CD4-positive, alpha-beta T cell treated with Interleukin-4 for 4 hours (primary cell): ENCODE data around the gene RANBP3.
"Not testable (repeated sequence)": the region's sequence is repeated elsewhere in the genome, so short reads cannot be mapped to it uniquely, and the experiment has no call there.

Source experiments
- DNase-seq: peaks from one replicate; pipeline ENCODE4 v3.0.0-alpha.2; 2020

Gene RANBP3

GRCh38 chr19:5874496-5874895, 103.4 kb downstream of the RANBP3 start:
- not testable (repeated sequence) for DNase-seq

GRCh38 chr19:5873617-5874199, 104.2 kb downstream of the RANBP3 start:
- DNase-seq, result no peak

GRCh38 chr19:5870986-5871394, 107.0 kb downstream of the RANBP3 start:
- no peak for DNase-seq

- DNase-seq, result no peak
Observed at GRCh38 chr19:5867201-5868136, 110.5 kb downstream of the RANBP3 start.
